ENCODE measurements around the gene UBXN11.
"Not testable (repeated sequence)": the region's sequence is repeated elsewhere in the genome, so short reads cannot be mapped to it uniquely, and the experiment has no call there.

UBXN11 gene

GRCh38 chr1:26338670-26339069 lies 32.2 kb upstream of the UBXN11 start:
- no peak for DNase-seq (ENCODE audit: low read depth)
- no peak overlapping the region for H3K4me3 ChIP-seq (ENCODE audit: low read depth, low read length)

GRCh38 chr1:26337625-26338024 lies 31.2 kb upstream of the UBXN11 start:
- no peak for DNase-seq (ENCODE audit: low read depth)

GRCh38 chr1:26337206-26337535 lies 30.7 kb upstream of the UBXN11 start:
- DNase-seq (ENCODE audit: low read depth) = no peak
- no peak overlapping the region for H3K4me3 ChIP-seq (ENCODE audit: low read depth, low read length)

More at GRCh38 chr1:26337625-26338024, 31.2 kb upstream of the UBXN11 start:
- H3K4me3 ChIP-seq (ENCODE audit: low read depth, low read length) = no peak overlapping the region

GRCh38 chr1:26336477-26337205 lies 30.2 kb upstream of the UBXN11 start:
- peak overlapping the region; percentile 53 for H3K4me3 ChIP-seq (ENCODE audit: low read depth, low read length)
- no peak for DNase-seq (ENCODE audit: low read depth)

- no peak for DNase-seq (ENCODE audit: low read depth)
These were observed 29.5 kb upstream of the UBXN11 start for GRCh38 chr1:26335774-26336476.

GRCh38 chr1:26333312-26333711 lies 26.9 kb upstream of the UBXN11 start:
- not testable (repeated sequence) for H3K4me3 ChIP-seq (ENCODE audit: low read depth, low read length); DNase-seq (ENCODE audit: low read depth)

More at GRCh38 chr1:26335774-26336476, 29.5 kb upstream of the UBXN11 start:
- peak overlapping the region; percentile 53 for H3K4me3 ChIP-seq (ENCODE audit: low read depth, low read length)

- DNase-seq (ENCODE audit: low read depth) = no peak
- H3K4me3 ChIP-seq (ENCODE audit: low read depth, low read length) = no peak overlapping the region
These were observed 23.8 kb upstream of the UBXN11 start for GRCh38 chr1:26330276-26330675.

- not testable (repeated sequence) for DNase-seq (ENCODE audit: low read depth); H3K4me3 ChIP-seq (ENCODE audit: low read depth, low read length)
These were observed 22.9 kb upstream of the UBXN11 start for GRCh38 chr1:26329380-26329779.

- H3K4me3 ChIP-seq (ENCODE audit: low read depth, low read length) = no peak overlapping the region
- no peak for DNase-seq (ENCODE audit: low read depth)
These were observed 22.2 kb upstream of the UBXN11 start for GRCh38 chr1:26328597-26328996.

GRCh38 chr1:26327956-26328362 lies 21.5 kb upstream of the UBXN11 start:
- H3K4me3 ChIP-seq (ENCODE audit: low read depth, low read length) = no peak overlapping the region
- DNase-seq (ENCODE audit: low read depth) = no peak

GRCh38 chr1:26324550-26324949 lies 18.1 kb upstream of the UBXN11 start:
- DNase-seq (ENCODE audit: low read depth) = no peak

GRCh38 chr1:26323382-26323781 lies 16.9 kb upstream of the UBXN11 start:
- no peak for DNase-seq (ENCODE audit: low read depth)
- no peak overlapping the region for H3K4me3 ChIP-seq (ENCODE audit: low read depth, low read length)

More at GRCh38 chr1:26324550-26324949, 18.1 kb upstream of the UBXN11 start:
- no peak overlapping the region for H3K4me3 ChIP-seq (ENCODE audit: low read depth, low read length)

GRCh38 chr1:26322042-26322331 lies 15.6 kb upstream of the UBXN11 start:
- DNase-seq (ENCODE audit: low read depth) = no peak
- no peak overlapping the region for H3K4me3 ChIP-seq (ENCODE audit: low read depth, low read length)

GRCh38 chr1:26321315-26322041 lies 15.0 kb upstream of the UBXN11 start:
- no peak overlapping the region for H3K4me3 ChIP-seq (ENCODE audit: low read depth, low read length)
- peak; percentile 32 for DNase-seq (ENCODE audit: low read depth)

GRCh38 chr1:26320896-26321295 lies 14.5 kb upstream of the UBXN11 start:
- DNase-seq (ENCODE audit: low read depth) = no peak
- H3K4me3 ChIP-seq (ENCODE audit: low read depth, low read length) = no peak overlapping the region

GRCh38 chr1:26318338-26319064 lies 12.1 kb upstream of the UBXN11 start:
- no peak overlapping the region for H3K4me3 ChIP-seq (ENCODE audit: low read depth, low read length)
- no peak for DNase-seq (ENCODE audit: low read depth)

- DNase-seq (ENCODE audit: low read depth) = no peak
- no peak within 1 kb of the TSS for H3K4me3 ChIP-seq (ENCODE audit: low read depth, low read length)
These were observed 11.3 kb upstream of the UBXN11 start, which contains the start of gene CD52 for GRCh38 chr1:26317612-26318337. Gene CD52, plus strand, starts transcription at chr1:26317958. Its CDS starts 60 bp downstream, at chr1:26318018.

- DNase-seq (ENCODE audit: low read depth) = no peak
- H3K4me3 ChIP-seq (ENCODE audit: low read depth, low read length) = no peak overlapping the region
These were observed 10.7 kb upstream of the UBXN11 start for GRCh38 chr1:26317146-26317545.

Measured in skeletal muscle cell (primary cell).